GM18867 (cell line): Measurements from ENCODE around the gene PTPN13.
"Not testable (repeated sequence)": the region's sequence is repeated elsewhere in the genome, so short reads cannot be mapped to it uniquely, and the experiment has no call there.

Experiments used
- ATAC-seq: cut with Tn5 transposase; IDR thresholded peaks from one replicate; pipeline ENCODE4 v1.9.1; 2021; ENCODE audit warnings: mild to moderate bottlenecking, moderate library complexity; ENCODE audit not compliant: unreplicated experiment

The PTPN13 gene

GRCh38 chr4:86631166-86631565, 37.1 kb downstream of the PTPN13 start:
- ATAC-seq: no peak

- ATAC-seq: no peak
Measured at GRCh38 chr4:86633854-86634253, 39.7 kb downstream of the PTPN13 start.

DNA sequence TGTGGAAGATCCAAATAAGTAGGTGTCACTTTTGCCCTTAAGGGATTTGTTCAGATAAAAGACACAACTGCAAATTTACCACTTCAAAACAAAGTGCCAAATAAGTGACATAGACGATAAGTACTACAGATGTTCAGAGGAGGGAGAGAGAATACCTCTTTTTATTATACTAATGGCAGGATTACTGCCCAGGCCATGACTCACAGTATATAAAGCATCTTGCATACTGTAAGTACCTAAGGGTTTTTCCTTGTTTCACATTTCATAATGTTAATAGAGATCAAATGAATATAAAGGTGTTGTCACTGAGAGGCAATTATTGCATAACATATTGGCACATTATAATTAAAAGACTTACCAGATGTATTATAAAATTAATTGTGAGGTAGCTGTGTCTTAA, 46.4 kb downstream of the PTPN13 start:
- no peak for ATAC-seq

DNA sequence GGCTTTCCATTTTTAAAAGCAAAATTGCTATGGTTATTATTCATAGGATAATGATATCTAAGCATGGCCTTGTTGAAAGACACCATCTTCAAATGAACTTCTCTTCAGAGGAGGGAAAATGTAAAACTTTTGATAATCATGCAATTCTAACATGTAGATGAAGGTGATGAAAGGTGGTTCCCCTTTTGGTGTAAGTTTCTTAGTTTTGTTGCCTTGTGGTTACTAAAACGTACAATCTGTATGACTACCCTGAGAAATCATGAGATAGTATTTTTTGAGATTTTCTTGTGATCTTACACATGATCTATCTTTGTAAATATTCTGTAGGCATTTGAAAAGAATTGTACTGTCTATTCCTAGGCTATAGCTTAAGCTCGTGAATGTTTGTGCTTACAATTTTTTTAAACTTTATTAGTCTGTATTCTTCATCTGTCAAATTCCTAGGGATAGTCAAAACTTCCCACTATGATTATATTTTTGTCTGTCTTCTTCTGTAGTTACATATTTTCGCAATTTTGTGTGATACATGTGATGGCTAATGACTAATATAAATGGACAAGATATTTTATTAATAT, 47.5 kb downstream of the PTPN13 start:
- peak; percentile 68 for ATAC-seq

- no peak for ATAC-seq
Measured at GRCh38 chr4:86644892-86645291, 50.8 kb downstream of the PTPN13 start.

DNA sequence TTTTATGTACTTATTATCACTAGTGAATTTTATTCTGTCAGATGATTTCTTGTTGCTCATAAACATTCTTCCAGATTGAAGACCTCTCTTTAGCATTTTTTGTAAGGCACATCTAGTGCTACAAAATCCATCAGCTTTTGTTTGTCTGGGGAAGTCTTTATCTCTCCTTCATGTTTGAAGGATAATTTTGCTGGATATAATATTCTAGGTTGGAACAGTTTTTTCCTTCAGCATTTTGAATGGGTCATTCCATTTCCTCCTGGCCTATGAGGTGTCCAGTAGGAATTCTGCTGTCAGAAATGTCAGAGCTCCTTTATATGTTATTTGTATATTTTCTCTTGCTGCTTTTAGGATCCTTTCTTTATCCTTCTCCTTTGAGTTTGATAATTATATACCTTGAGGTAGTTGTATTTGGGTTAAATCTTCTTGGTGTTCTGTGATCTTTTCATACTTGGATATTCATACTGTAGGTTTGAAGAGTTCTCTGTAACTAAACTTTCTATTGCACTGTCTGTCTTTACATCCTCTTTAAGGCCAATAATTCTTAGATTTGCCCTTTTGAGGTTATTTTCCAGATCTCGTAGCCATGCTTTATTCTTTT, 58.3 kb downstream of the PTPN13 start:
- no peak for ATAC-seq

DNA sequence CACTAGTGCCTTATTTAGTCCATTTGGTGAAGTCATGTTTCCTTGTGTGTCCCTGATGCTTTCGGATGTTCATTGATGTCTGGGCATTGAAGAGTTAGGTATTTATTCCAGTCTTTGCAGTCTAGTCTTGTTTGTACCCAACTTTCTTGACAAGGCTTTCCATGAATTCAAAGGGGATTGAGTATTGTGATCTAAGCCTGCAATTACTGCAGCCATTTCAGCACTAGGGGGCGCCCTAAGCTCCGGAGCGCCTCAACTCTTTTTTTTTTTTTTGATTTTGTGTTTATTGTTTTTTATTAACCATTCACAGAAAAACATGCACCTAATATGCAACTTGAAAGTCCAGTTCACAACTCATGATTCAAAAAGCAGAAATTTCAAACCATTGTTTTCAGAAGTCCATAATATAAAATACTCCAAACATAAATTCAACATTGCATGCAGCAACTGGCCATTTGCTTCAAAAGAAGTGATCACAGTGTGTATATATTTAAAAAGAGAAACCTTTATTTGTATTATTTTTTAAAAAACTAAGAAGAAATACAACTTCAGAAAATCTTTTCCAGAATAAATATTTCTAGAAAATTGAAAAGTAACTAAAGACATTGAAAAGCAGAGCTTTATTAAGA, 59.2 kb downstream of the PTPN13 start:
- no peak for ATAC-seq

- not testable (repeated sequence) for ATAC-seq
Measured at GRCh38 chr4:86656781-86657180, 62.7 kb downstream of the PTPN13 start.

DNA sequence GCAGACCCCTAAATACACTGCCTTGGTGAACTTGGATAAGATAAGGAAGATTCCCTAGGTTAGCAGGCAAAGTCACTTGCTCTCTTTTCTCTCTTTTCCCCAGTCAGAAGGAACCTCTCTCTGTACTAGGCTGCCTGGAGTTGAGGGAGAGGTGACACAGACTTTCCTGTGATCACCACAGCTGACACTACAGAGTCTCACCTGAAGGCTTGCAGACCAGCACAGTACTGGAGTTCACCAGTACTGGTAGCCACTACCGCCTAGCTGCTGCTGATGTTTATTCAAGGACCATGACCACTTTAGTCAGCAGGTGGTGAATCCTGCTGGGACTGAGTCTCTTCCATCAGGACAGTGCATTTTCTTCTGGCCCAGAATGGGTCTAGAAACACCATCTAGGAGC, 63.3 kb downstream of the PTPN13 start:
- no peak for ATAC-seq

GRCh38 chr4:86657910-86658309, 63.8 kb downstream of the PTPN13 start:
- no peak for ATAC-seq

DNA sequence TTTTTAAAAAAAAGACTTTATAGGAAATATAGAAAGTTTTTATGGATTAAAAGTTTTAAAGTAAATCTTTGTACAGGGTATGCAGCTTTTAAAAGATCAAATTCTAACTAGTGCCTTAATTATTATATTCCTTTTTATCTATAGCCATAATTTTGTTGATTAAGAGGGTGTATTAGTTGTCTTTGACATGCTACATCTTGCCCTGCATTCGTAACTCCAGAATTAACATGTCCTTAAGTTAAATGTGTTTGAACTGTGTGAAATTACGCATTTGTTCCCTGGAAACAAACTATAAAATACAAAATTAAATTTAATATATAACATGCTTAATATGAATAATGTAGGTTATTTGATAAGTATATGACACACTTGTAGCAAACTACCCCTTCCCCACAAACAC, 66.3 kb downstream of the PTPN13 start:
- ATAC-seq: no peak

DNA sequence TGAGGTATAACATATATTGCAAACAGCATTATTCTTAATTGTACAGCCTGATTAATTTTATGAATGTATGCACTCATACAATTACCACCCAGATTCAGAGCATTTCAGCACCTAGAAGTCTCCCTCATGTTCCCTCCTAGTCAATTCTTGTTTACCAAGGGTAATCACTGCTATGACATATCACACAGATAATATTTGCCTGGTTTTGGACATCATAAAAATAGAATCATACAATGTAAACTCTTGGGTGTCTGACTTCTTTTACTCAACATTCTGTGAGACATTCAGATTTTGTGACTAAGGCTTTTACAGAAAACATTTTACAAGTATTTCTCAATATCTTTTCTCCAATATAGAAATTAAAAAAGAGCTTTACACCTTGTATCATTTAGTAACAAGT, 66.9 kb downstream of the PTPN13 start:
- ATAC-seq: no peak

- ATAC-seq: no peak
Measured at GRCh38 chr4:86661418-86661817, 67.3 kb downstream of the PTPN13 start.

GRCh38 chr4:86664959-86665358, 70.8 kb downstream of the PTPN13 start:
- no peak for ATAC-seq

- no peak for ATAC-seq
Measured at GRCh38 chr4:86670298-86670697, 76.2 kb downstream of the PTPN13 start.

DNA sequence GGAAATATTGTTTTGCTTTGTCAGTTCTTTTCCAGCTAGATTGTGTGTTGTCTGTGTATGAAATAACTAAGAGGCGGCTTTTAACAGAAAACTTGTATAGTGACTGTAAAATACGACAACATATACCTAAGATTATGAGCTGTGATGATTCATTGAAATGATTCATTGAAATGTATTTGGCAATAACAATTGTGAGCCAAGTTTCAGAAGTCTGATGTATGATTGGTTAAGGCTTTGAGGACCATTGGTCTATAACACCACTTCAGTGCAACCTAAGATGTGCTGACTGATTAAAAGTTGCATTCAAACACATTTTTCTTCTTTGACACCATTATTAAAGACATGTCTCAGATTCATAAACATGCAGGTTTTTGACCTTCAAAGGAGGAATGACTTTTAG, 76.6 kb downstream of the PTPN13 start:
- no peak for ATAC-seq

- ATAC-seq: no peak
Measured at GRCh38 chr4:86675548-86675947, 81.4 kb downstream of the PTPN13 start.

DNA sequence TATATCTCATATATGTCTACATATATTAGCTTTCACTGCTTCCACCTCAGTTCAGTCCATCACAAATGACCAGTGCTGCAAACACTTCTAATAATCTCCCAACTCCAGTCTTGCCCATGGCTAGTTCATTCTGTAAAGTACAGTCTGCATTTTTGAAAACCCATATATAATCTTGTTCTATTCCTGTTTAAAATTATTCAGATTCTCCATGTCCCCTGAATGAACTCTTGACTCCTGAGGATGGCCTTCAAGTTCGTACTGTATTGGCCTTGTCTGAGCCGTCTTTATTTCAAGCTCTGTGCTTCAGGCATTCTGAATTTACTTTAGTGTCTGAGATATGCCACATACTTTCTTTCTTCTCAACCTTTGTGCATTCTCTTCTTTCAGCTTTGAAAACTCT, 84.7 kb downstream of the PTPN13 start:
- ATAC-seq: no peak

GRCh38 chr4:86679441-86679840, 85.3 kb downstream of the PTPN13 start:
- ATAC-seq: no peak

DNA sequence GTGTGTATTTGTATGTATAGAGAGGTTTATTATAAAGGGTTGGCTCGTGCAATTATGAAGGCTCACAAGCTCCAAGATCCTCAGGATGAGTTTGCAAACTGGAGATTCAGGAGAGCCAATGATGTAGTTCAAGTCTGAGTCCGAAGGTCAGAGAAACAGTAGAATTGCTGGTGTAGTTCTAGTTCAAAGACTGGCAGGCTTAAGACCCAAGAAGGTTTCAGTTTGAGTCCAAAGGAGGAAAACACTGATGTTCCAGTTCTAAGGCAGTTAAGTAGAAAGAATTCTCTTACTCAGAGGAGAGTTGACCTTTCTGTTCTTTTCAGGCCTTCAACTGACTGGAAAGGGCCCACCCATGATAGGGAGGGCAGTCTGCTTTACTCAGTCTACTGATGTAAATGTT, 89.1 kb downstream of the PTPN13 start:
- no peak for ATAC-seq

- ATAC-seq: no peak
Measured at GRCh38 chr4:86683983-86684382, 89.9 kb downstream of the PTPN13 start.

DNA sequence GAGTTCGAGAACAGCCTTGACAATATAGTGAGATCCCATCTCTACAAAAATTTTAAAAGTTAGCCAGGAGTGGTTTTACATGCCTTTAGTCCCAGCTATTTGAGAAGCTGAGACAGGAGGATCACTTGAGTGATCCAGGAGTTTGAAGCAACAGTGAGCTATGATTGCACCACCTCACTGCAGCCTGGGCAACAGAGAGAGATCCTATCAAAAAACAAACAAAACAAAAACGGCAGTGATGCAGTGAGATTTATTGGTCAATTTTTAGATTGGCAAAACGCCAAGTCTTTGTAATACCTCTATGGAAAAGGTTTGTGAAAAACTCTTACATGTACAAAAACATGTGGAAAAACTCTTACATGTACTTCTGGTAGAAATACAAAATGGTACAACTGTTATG, 91.3 kb downstream of the PTPN13 start:
- no peak for ATAC-seq

DNA sequence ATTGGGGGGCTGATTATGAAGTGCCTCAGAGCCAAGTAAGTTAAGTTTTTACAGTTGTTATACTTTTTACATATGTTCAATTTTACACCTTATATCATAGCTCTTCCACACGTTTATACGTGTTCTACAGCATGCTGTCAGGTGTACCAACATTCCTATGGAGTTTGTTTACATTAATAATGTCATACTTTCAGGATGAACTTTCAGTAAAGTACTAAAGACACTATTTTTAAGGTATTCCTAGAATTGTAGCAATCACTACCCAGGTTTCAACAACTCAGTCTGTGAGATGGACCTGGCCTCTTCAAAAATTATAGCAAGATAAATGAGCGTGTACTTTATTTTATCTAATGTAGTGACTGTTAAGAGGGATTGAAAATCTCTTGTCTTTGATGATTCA, 92.6 kb downstream of the PTPN13 start:
- ATAC-seq: no peak
